Measurements from ENCODE around the gene TIMMDC1. TPM values are rescaled to one million over a fixed set of nuclear protein-coding genes. Genes with fewer than 3 reads are reported as not detected.

Gene TIMMDC1
- total and polyA plus RNA-seq, 2 donors from 2014 or later: 114 to 169 TPM

DNA sequence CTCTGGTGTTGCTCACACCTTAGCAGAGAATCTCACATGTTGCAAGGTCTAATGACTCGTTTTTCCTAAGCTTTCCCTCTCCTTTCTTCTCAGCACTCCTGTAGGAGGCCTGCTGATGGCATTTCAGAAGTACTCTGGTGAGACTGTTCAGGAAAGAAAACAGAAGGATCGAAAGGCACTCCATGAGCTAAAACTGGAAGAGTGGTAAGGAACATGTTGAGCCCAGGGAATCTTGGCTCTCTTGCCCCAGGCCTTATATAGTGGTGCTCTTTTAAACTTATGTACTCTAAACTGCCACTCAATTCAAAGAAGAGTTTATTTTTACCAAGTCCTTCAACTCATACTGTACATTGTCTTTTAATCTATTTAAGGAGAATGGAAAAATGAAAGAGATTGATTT, 18.8 kb downstream of the TIMMDC1 start:
- H3K9ac ChIP-seq (ENCODE audit: low read length in 3 of 3): no peak overlapping the region
- H3K27ac ChIP-seq (ENCODE audit: low read depth in 2 of 2, low read length in 2 of 2): no peak overlapping the region
- DNase-seq (no peak), FAIRE-seq (no peak)
- H3K9me3 ChIP-seq (ENCODE audit: control insufficient read depth in 2 of 3, insufficient read depth in 1 of 3, low read length in 3 of 3): no peaks in the 10 kb centered on the region
- peaks cover 14 to 51% (median 21%) of the 10 kb centered on the region in 3 donors for H3K36me3 ChIP-seq (ENCODE audit: control insufficient read depth in 2 of 3, insufficient read depth in 3 of 3, low read length in 3 of 3)
- H3K4me1 ChIP-seq (ENCODE audit: control insufficient read depth in 2 of 3, insufficient read depth in 2 of 3, low read depth in 1 of 3, low read length in 3 of 3): no peaks in the 10 kb centered on the region
- intact Hi-C loops (cut with DNase I): no loop called here
- no peak overlapping the region for H3K4me3 ChIP-seq (ENCODE audit: low read length in 3 of 3)
- no peaks in the 10 kb centered on the region for H3K27me3 ChIP-seq (ENCODE audit: control insufficient read depth, insufficient read depth, low read length)
- TF ChIP-seq, protein P1, sequence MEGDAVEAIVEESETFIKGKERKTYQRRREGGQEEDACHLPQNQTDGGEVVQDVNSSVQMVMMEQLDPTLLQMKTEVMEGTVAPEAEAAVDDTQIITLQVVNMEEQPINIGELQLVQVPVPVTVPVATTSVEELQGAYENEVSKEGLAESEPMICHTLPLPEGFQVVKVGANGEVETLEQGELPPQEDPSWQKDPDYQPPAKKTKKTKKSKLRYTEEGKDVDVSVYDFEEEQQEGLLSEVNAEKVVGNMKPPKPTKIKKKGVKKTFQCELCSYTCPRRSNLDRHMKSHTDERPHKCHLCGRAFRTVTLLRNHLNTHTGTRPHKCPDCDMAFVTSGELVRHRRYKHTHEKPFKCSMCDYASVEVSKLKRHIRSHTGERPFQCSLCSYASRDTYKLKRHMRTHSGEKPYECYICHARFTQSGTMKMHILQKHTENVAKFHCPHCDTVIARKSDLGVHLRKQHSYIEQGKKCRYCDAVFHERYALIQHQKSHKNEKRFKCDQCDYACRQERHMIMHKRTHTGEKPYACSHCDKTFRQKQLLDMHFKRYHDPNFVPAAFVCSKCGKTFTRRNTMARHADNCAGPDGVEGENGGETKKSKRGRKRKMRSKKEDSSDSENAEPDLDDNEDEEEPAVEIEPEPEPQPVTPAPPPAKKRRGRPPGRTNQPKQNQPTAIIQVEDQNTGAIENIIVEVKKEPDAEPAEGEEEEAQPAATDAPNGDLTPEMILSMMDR (IDR thresholded peaks at IDR 0.05; ENCODE audit: borderline replicate concordance, extremely low read depth, insufficient read depth): no peak

DNA sequence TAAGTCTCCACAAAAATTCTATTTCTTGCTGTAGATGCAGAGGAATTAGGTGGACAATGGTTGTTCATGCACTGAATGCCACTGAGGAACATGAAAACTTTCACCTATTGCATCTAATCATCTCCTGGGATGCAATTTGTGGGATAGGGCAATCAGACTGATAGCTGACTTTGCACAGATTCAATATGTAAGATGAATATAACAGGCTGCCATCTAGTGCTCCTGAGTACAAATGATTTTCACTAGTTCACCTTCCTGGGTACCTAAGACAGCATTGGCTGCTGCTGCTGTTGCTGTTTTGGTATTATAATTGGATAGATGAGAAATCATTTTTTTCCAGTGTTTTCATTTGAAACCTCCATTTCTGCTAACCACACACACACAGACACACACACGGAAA, 19.7 kb downstream of the TIMMDC1 start:
- H3K9me3 ChIP-seq (ENCODE audit: control insufficient read depth in 2 of 3, insufficient read depth in 1 of 3, low read length in 3 of 3): no peaks in the 10 kb centered on the region
- intact Hi-C loops (cut with DNase I): no loop called here
- FAIRE-seq: no peak
- H3K27ac ChIP-seq (ENCODE audit: low read depth in 2 of 2, low read length in 2 of 2): no peak overlapping the region
- no peak overlapping the region for H3K4me3 ChIP-seq (ENCODE audit: low read length in 3 of 3)
- H3K4me1 ChIP-seq (ENCODE audit: control insufficient read depth in 2 of 3, insufficient read depth in 2 of 3, low read depth in 1 of 3, low read length in 3 of 3): no peaks in the 10 kb centered on the region
- DNase-seq: no peak
- H3K9ac ChIP-seq (ENCODE audit: low read length in 3 of 3): no peak overlapping the region
- TF ChIP-seq, protein P1 (IDR thresholded peaks at IDR 0.05; ENCODE audit: borderline replicate concordance, extremely low read depth, insufficient read depth): no peak
- H3K36me3 ChIP-seq (ENCODE audit: control insufficient read depth in 2 of 3, insufficient read depth in 3 of 3, low read length in 3 of 3): peaks cover 14 to 51% (median 22%) of the 10 kb centered on the region in 3 donors
- H3K27me3 ChIP-seq (ENCODE audit: control insufficient read depth, insufficient read depth, low read length): no peaks in the 10 kb centered on the region

DNA sequence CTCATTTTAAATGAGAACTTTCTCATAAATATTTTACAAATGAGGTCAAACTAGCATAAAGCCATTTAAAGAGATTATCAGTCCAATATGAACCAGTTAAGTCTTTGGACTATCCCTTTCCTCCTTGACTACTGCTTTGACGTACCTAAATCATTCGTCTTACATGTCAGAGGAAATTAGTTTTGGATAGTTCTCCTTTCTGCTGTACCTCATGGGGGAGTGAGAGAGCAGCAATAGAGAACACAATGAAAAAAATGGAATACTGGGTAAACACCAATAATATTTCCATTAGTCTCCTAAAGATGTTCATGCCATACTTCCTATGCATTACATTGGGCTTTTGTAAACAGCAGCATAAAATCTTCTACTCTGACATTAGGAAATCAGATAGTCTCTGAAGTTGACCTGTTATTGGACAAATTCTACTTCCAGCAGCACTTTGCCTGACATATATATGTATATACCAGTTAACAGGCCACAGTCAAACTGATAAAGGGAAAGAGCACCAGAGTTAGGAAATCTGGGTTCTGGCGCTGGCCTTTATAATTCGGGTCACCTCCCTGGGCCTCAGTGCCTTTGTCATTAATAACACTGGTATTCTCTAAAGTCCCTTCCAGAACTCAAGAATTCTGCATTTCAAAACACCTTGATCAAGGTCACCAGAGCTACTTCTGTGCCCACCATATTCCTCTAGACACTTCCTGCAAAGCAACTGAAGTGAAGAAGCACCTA, 26.8 kb downstream of the TIMMDC1 start:
- H3K4me3 ChIP-seq (ENCODE audit: low read length in 3 of 3): no peak overlapping the region
- no peaks in the 10 kb centered on the region for H3K27me3 ChIP-seq (ENCODE audit: control insufficient read depth, insufficient read depth, low read length)
- TF ChIP-seq, protein P1 (IDR thresholded peaks at IDR 0.05; ENCODE audit: borderline replicate concordance, extremely low read depth, insufficient read depth): peak; percentile 43
- H3K9me3 ChIP-seq (ENCODE audit: control insufficient read depth in 2 of 3, insufficient read depth in 1 of 3, low read length in 3 of 3): no peaks in the 10 kb centered on the region
- intact Hi-C loops (cut with DNase I): no loop called here
- H3K27ac ChIP-seq (ENCODE audit: low read depth in 2 of 2, low read length in 2 of 2): no peak overlapping the region
- DNase-seq (peak in 2 of 5 donors; percentile 3 to 20), FAIRE-seq (no peak)
- H3K9ac ChIP-seq (ENCODE audit: low read length in 3 of 3): no peak overlapping the region
- H3K36me3 ChIP-seq (ENCODE audit: control insufficient read depth in 2 of 3, insufficient read depth in 3 of 3, low read length in 3 of 3): peaks cover 4 to 21% (median 5%) of the 10 kb centered on the region in 3 donors
- no peaks in the 10 kb centered on the region for H3K4me1 ChIP-seq (ENCODE audit: control insufficient read depth in 2 of 3, insufficient read depth in 2 of 3, low read depth in 1 of 3, low read length in 3 of 3)
